K562 (cell line): ENCODE measurements around the gene SEMA6B. TPM values are rescaled to one million over a fixed set of nuclear protein-coding genes. Genes with fewer than 3 reads are reported as not detected.
"Not testable (repeated sequence)": the region's sequence is repeated elsewhere in the genome, so short reads cannot be mapped to it uniquely, and the experiment has no call there.

Source experiments
- ATAC-seq: fragments of 200-7000 bp; cut with Tn5 transposase; 3 replicates; pipeline ENCODE4 v1.9.1; 2020; ENCODE audit warnings: moderate library complexity
- BruUV-seq: library from RNA; stranded (reverse); fragments of 400-500 nt; replicated peaks from 2 replicates; lab custom pipeline; 2021; lab: Mats Ljungman, UMichigan
- CTCF ChIA-PET: fragments of 300-600 bp; formaldehyde crosslinking; extraction: SDS; loops from one replicate; lab custom pipeline; 2021; ENCODE audit warnings: low intra/inter-chr PET ratio; lab: Yijun Ruan, JAX
- POLR2A ChIA-PET: fragments of 300-600, 350-650 bp; sonication (Branson Sonifier 250); formaldehyde crosslinking; extraction: SDS; loops from one replicate; lab custom pipeline; 2021; ENCODE audit warnings: antibody characterized with exemption, inconsistent platforms; lab: Yijun Ruan, JAX
- DNase-seq, 4 experiments: peaks; one replicate each; pipeline versions ENCODE4 v3.0.0 to v3.0.0-alpha.2; 2011 to 2018; ENCODE audit warnings: low spot score in 3 of 4, mixed read lengths in 3 of 4; ENCODE audit errors: extremely low read depth in 1 of 4
- FAIRE-seq: peaks from 2 replicates; lab custom pipeline; 2011; peaks lifted over from hg19 to GRCh38; lab: Jason Lieb, UNC
- H2AFZ ChIP-seq: 2 replicates; pipeline ENCODE4 v1.6.0; 2011; ENCODE audit warnings: low read depth, low read length, control low read depth, inconsistent platforms
- H3K27ac ChIP-seq: fragments of 200-600 bp; 3 replicates; pipeline ENCODE4 v1.8.0; 2011; ENCODE audit warnings: low read depth, mild to moderate bottlenecking, control low read depth, inconsistent platforms, low read length, moderate library complexity, mixed read lengths; ENCODE audit errors: extremely low read depth
- H3K27me3 ChIP-seq, 2 experiments: fragments of 300-600 bp in 1 of 2; 2 replicates in 1 of 2; 3 replicates in 1 of 2; pipeline versions ENCODE4 v1.6.0 to v1.8.0; 2011; ENCODE audit warnings: inconsistent platforms in 2 of 2, low read length in 2 of 2, mild to moderate bottlenecking in 1 of 2, mixed read lengths in 1 of 2, moderate library complexity in 1 of 2; ENCODE audit not compliant: control insufficient read depth in 2 of 2, insufficient read depth in 2 of 2
- H3K36me3 ChIP-seq: fragments of 300-600 bp; 3 replicates; pipeline ENCODE4 v1.8.0; 2011; ENCODE audit warnings: mild to moderate bottlenecking, low read length, inconsistent platforms; ENCODE audit not compliant: control insufficient read depth, insufficient read depth
- H3K4me1 ChIP-seq, 2 experiments: fragments of 200-600 bp in 1 of 2; replicated peaks in 1 of 2; 2 replicates in 1 of 2; 3 replicates in 1 of 2; pipeline versions ENCODE4 v1.5.1 to v1.8.0; 2011; ENCODE audit warnings: inconsistent platforms in 2 of 2, low read length in 2 of 2, mild to moderate bottlenecking in 1 of 2, mixed read lengths in 1 of 2, moderate library complexity in 1 of 2; ENCODE audit not compliant: control insufficient read depth in 2 of 2, insufficient read depth in 2 of 2
- H3K4me2 ChIP-seq: 2 replicates; pipeline ENCODE4 v1.6.1; 2011; ENCODE audit warnings: low read length, control low read depth, inconsistent platforms, mixed read lengths; ENCODE audit not compliant: insufficient read depth
- H3K4me3 ChIP-seq: fragments of 200-600 bp; sonication (generic), shearing (Covaris generic); 2 replicates; pipeline ENCODE4 v1.5.1; 2016; ENCODE audit warnings: control low read depth, inconsistent platforms
- H3K79me2 ChIP-seq: fragments of 200-600 bp; 3 replicates; pipeline ENCODE4 v1.8.0; 2011; ENCODE audit warnings: low read length, inconsistent platforms; ENCODE audit not compliant: control insufficient read depth, insufficient read depth
- H3K9ac ChIP-seq, 2 experiments: 2 replicates each; pipeline versions ENCODE4 v1.6.0 to v1.6.1; 2011; ENCODE audit warnings: low read depth in 2 of 2, low read length in 2 of 2, control low read depth in 1 of 2, inconsistent platforms in 1 of 2, mild to moderate bottlenecking in 1 of 2, mixed read lengths in 1 of 2; ENCODE audit not compliant: insufficient read depth in 1 of 2
- H3K9me1 ChIP-seq: one replicate; pipeline ENCODE4 v1.6.0; 2011; ENCODE audit warnings: inconsistent platforms, mild to moderate bottlenecking, low read length, moderate library complexity; ENCODE audit not compliant: control insufficient read depth, insufficient read depth
- H3K9me3 ChIP-seq: replicated peaks from 2 replicates; pipeline ENCODE4 v1.5.1; 2011; ENCODE audit warnings: low read depth, low read length, inconsistent platforms; ENCODE audit not compliant: control insufficient read depth, insufficient read depth
- H4K20me1 ChIP-seq: replicated peaks from 2 replicates; pipeline ENCODE4 v1.6.1; 2011; ENCODE audit warnings: low read length, inconsistent platforms, mixed read lengths; ENCODE audit not compliant: control insufficient read depth, insufficient read depth
- EGR1 ChIP-seq: fragments of 450-650 bp; conservative IDR thresholded peaks from 2 replicates; pipeline ENCODE4 v1.6.1; 2017; ENCODE audit warnings: mild to moderate bottlenecking
- WGBS: fragments of 100-300 bp; shearing (Covaris generic); methylation state at CpG from one replicate; pipeline ENCODE4 v1.1.6; 2016; ENCODE audit warnings: low coverage, mixed read lengths; ENCODE audit not compliant: insufficient coverage; ENCODE audit errors: missing lambda C conversion rate; 5-methylcytosine and 5-hydroxymethylcytosine counted together
- in situ Hi-C: fragments of 300-500 bp; cut with MboI; formaldehyde crosslinking; loops from 4 replicates; pipeline ENCODE4 v1.15.0; 2018; ENCODE audit warnings: inconsistent platforms, mixed read lengths
- intact Hi-C: fragments of 100-400 bp; cut with micrococcal nuclease; formaldehyde crosslinking; loops from 2 replicates; pipeline ENCODE4 v1.14.2; 2022
- polyA plus RNA-seq, 8 experiments: library from polyadenylated mRNA; depleted of rRNA in 4 of 8; stranded (reverse) in 5 of 8; unstranded in 3 of 8; fragments of >200 nt; fragmentation: Nextera tagmentation in 2 of 8; fragmentation: Illumina TruSeq in 1 of 8; extraction: Ambion mirVana in 2 of 8; extraction: Trizol in 1 of 8; gene quantifications; 2 replicates each; pipeline versions ENCODE4 v1.2.1 to v1.2.3, GENCODE V29; 2011 to 2014; ENCODE audit warnings: inconsistent platforms in 1 of 8, missing spikeins in 1 of 8
- total RNA-seq, 7 experiments: library from RNA; depleted of rRNA in 6 of 7; stranded (reverse); fragments of >200 nt in 6 of 7; fragmentation: Illumina TruSeq in 2 of 7; extraction: Trizol in 2 of 7; gene quantifications; 2 replicates each; pipeline versions ENCODE4 v1.2.1 to v1.2.3, GENCODE V29; 2011 to 2021; ENCODE audit warnings: low replicate concordance in 1 of 7
- TF ChIP-seq, protein P1 (sequence below): fragments of 250-450 bp; sonication (Bioruptor Pico); IDR thresholded peaks from 2 replicates; pipeline ENCODE4 v1.4.0; 2020; ENCODE audit warnings: mild to moderate bottlenecking, moderate library complexity
- TF ChIP-seq, protein P2 (sequence below): sonication (generic); formaldehyde crosslinking; IDR thresholded peaks from 2 replicates; pipeline ENCODE4 v1.8.1; 2023; ENCODE audit warnings: mild to moderate bottlenecking, missing genetic modification reagents

SEMA6B gene
- total and polyA plus RNA-seq, 9 of the 15 experiments (the other 6 are each of a cell fraction or from before 2014, with no cell fraction given): 0.65 to 4.6 (median 2.5) TPM; not detected in 2

DNA sequence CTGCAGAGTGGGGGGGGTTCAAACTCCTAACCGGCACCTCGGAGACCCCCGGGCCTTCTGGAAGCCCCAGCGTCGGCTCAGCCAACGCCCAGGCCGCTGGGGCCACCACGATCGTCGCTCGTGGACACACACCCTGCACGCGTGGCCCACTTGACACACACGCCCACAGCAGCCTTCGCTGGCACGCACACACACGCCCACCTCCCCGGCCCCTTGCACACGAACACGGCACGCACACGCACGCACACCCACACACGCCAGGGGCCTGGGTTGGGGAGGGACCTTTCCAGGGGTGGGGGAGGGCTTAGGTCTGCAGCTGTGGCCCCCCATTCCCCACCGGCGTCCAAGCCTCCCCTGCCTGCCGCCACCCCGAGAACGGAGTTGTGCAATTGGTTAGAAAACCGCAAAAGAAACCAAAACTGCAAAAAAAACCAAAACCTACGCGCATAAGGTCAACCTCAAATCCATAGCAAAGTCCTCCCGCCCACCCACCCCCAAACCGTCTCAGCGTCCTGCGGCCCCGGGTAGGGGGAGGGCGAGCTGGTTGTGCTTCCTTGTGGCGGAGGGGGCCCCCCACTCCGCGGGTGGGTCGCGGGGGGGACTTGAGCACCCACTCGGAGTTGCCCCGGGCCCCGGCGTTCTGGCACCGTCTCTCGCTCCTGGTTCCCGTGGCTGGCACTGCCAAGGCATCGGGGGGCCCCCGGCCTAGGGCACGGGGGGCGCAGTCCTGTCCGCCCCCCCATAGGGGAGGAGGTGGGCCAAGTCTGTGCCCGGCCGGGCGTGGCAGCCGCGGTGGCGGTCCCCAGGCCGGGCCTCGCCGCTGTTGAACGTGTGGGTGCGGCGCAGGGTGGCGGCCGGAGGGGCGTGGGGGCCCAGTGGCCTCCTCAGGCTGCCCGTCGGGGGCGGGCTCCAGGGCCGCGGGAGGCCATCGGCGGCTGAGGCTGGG, 16.3 kb downstream of the SEMA6B start (continued):
- TF ChIP-seq, protein P1, sequence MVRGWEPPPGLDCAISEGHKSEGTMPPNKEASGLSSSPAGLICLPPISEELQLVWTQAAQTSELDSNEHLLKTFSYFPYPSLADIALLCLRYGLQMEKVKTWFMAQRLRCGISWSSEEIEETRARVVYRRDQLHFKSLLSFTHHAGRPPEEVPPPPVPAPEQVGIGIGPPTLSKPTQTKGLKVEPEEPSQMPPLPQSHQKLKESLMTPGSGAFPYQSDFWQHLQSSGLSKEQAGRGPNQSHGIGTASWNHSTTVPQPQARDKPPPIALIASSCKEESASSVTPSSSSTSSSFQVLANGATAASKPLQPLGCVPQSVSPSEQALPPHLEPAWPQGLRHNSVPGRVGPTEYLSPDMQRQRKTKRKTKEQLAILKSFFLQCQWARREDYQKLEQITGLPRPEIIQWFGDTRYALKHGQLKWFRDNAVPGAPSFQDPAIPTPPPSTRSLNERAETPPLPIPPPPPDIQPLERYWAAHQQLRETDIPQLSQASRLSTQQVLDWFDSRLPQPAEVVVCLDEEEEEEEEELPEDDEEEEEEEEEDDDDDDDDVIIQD: no peak
- TF ChIP-seq EGR1: peak; percentile 30; the same call in 1 of the 2 replicates

DNA sequence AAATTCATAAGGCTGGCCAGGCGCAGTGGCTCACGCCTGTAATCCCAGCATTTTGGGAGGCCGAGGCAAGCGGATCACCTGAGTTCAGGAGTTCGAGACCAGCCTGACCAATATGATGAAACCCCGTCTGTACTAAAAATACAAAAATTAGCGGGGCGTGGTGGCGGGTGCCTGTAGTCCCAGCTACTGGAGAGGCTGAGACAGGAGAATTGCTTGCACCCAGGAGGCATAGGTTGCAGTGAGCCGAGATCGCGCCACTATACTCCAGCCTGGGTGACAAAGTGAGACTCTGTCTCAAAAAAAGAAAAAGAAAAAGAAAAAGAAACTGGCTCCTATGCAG, 17.7 kb downstream of the SEMA6B start:
- 84% methylated on average over 12 of the region's 12 CpGs for WGBS
- H3K36me3 ChIP-seq, H3K9me3 ChIP-seq, H3K9me1 ChIP-seq, H4K20me1 ChIP-seq, intact Hi-C loops, BruUV-seq, DNase-seq, ATAC-seq, in situ Hi-C loops, H3K27me3 ChIP-seq, H3K4me3 ChIP-seq, CTCF ChIA-PET, FAIRE-seq: not testable (repeated sequence)
- POLR2A ChIA-PET: interaction anchor here (0.6 to 0.7 kb wide), 3 partner anchors 13 to 242 kb away, joined by 3 to 4 read pairs (median 3); no protein-coding TSS in a partner anchor
- H3K4me1 ChIP-seq: peaks cover 14 to 43% of the 10 kb centered on the region in 2 experiments; a peak in 4 of 5 replicates
- H2AFZ ChIP-seq: peak overlapping the region; percentile 71
- H3K9ac ChIP-seq: peak overlapping the region in 1 of 2 experiments; percentile 72; a peak in 2 of 4 replicates
- H3K79me2 ChIP-seq: peaks cover 33% of the 10 kb centered on the region; the same call in 2 of the 3 replicates
- TF ChIP-seq, protein P2, sequence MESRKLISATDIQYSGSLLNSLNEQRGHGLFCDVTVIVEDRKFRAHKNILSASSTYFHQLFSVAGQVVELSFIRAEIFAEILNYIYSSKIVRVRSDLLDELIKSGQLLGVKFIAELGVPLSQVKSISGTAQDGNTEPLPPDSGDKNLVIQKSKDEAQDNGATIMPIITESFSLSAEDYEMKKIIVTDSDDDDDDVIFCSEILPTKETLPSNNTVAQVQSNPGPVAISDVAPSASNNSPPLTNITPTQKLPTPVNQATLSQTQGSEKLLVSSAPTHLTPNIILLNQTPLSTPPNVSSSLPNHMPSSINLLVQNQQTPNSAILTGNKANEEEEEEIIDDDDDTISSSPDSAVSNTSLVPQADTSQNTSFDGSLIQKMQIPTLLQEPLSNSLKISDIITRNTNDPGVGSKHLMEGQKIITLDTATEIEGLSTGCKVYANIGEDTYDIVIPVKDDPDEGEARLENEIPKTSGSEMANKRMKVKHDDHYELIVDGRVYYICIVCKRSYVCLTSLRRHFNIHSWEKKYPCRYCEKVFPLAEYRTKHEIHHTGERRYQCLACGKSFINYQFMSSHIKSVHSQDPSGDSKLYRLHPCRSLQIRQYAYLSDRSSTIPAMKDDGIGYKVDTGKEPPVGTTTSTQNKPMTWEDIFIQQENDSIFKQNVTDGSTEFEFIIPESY (CRISPR knock-in tag): peak; percentile 96
- peak overlapping the region; percentile 51; the same call in 2 of the 3 replicates for H3K27ac ChIP-seq
- H3K4me2 ChIP-seq: peak overlapping the region; percentile 92; the same call in 1 of the 2 replicates
